ENCODE data around the gene ACBD6. TPM values are rescaled to one million over a fixed set of nuclear protein-coding genes. Genes with fewer than 3 reads are reported as not detected.

ACBD6 gene
- total RNA-seq, 2 donors from 2014 or later, result 43.2 to 54.5 TPM

DNA sequence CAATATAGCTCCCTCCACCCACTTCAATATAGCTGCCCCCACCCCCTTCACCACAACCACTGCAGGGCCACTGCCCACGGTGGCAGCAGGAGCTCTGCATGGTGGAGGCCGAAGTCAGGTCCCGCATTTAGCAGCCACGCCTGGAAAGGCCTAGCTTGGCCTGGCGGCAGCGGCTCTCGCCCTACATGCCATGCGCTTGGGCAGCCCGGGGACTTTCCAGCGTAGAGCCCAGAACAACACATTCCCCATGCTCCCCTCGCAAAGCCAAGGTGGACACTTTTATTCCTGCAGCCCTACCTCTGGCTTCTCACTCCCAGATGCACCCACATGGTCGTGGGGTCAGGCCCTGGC, 235.2 kb downstream of the ACBD6 start:
- TF ChIP-seq, protein P1, sequence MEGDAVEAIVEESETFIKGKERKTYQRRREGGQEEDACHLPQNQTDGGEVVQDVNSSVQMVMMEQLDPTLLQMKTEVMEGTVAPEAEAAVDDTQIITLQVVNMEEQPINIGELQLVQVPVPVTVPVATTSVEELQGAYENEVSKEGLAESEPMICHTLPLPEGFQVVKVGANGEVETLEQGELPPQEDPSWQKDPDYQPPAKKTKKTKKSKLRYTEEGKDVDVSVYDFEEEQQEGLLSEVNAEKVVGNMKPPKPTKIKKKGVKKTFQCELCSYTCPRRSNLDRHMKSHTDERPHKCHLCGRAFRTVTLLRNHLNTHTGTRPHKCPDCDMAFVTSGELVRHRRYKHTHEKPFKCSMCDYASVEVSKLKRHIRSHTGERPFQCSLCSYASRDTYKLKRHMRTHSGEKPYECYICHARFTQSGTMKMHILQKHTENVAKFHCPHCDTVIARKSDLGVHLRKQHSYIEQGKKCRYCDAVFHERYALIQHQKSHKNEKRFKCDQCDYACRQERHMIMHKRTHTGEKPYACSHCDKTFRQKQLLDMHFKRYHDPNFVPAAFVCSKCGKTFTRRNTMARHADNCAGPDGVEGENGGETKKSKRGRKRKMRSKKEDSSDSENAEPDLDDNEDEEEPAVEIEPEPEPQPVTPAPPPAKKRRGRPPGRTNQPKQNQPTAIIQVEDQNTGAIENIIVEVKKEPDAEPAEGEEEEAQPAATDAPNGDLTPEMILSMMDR (conservative IDR thresholded peaks at IDR 0.05), result no peak
- Histone ChIP-seq H3K4me1 (ENCODE audit: control insufficient read depth, insufficient read depth, low read length) (no peaks in the 10 kb centered on the region), H3K27ac (ENCODE audit: low read depth, low read length) (no peak overlapping the region), H3K9ac (ENCODE audit: extremely low read depth, low read length, poor library complexity, severe bottlenecking) (no peak overlapping the region), H3K27me3 (ENCODE audit: control insufficient read depth, insufficient read depth, low read length, poor library complexity, severe bottlenecking) (peaks cover 1% of the 10 kb centered on the region), H3K4me3 (ENCODE audit: low read length) (no peak overlapping the region), H3K36me3 (ENCODE audit: control insufficient read depth, insufficient read depth, low read length) (no peaks in the 10 kb centered on the region), H3K9me3 (ENCODE audit: control insufficient read depth, low read length) (no peaks in the 10 kb centered on the region)
- Mint-ChIP-seq H3K36me3 (ENCODE audit: low read depth) (no peaks in the 10 kb centered on the region), H3K4me3 (no peak overlapping the region), H3K9me3 (no peaks in the 10 kb centered on the region), H3K27me3 (ENCODE audit: insufficient read depth) (peaks cover 17% of the 10 kb centered on the region), H3K27ac (no peak overlapping the region), H3K4me1 (peaks cover 20% of the 10 kb centered on the region)
- WGBS, 2 experiments (ENCODE audit: insufficient coverage in 1 of 2, insufficient read length in 1 of 2), result 94 to 97% methylated on average over 11 to 12 of the region's 12 CpGs
- peak; percentile 35 for DNase-seq

DNA sequence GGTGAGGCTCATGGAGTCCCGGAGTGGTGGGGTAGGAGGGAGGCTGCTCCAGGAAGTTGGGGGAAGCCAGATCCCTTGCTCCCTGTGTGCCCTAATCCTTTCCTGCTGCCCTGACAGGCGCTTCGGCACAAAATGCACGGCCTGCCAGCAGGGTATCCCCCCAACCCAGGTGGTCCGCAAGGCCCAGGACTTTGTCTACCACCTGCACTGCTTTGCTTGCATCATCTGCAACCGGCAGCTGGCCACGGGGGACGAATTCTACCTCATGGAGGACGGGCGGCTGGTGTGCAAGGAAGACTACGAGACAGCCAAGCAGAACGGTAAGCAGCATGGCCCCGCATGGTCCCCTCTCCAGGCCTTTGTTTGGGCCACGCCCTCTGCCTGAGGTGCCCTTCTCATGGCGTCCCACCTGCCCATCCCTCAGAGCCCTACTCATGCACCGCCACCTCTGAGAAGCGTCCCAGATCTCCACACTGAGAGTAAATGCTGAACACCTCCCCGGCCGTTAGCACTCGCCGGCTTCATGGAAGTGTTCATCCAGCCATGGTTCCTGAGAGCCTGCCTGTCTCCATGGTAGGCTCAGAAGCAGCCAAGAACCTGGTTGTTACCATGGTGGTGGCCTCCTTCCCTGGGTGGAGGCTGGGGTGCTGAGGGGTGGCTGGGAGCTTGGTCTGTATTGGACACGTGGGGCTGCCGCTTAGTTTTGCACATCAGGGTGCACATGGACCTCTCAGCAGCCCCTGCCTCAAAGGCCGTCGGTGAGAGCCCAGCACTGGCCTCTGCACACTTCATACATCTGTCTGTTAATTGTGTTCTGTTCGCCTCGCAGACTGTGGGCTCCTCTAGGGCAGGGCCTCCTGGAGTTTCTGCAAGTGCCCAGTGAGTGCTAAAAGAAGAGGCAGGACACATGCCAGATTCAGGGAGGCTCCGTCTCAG, 235.8 kb downstream of the ACBD6 start:
- 85 to 89% methylated on average over 20 to 28 of the region's 28 CpGs for WGBS, 2 experiments (ENCODE audit: insufficient coverage in 1 of 2, insufficient read length in 1 of 2)
- peaks cover 20% of the 10 kb centered on the region for H3K4me1 Mint-ChIP-seq
- H3K27ac Mint-ChIP-seq, result no peak overlapping the region
- peak; percentile 48 for DNase-seq
- no peak overlapping the region for H3K4me3 ChIP-seq (ENCODE audit: low read length)
- no peaks in the 10 kb centered on the region for H3K9me3 ChIP-seq (ENCODE audit: control insufficient read depth, low read length)
- H3K9ac ChIP-seq (ENCODE audit: extremely low read depth, low read length, poor library complexity, severe bottlenecking), result no peak overlapping the region
- no peaks in the 10 kb centered on the region for H3K36me3 Mint-ChIP-seq (ENCODE audit: low read depth)
- peaks cover 5% of the 10 kb centered on the region for H3K27me3 ChIP-seq (ENCODE audit: control insufficient read depth, insufficient read depth, low read length, poor library complexity, severe bottlenecking)
- no peaks in the 10 kb centered on the region for H3K4me1 ChIP-seq (ENCODE audit: control insufficient read depth, insufficient read depth, low read length)
- H3K9me3 Mint-ChIP-seq, result no peaks in the 10 kb centered on the region
- no peak overlapping the region for H3K4me3 Mint-ChIP-seq
- peaks cover 22% of the 10 kb centered on the region for H3K27me3 Mint-ChIP-seq (ENCODE audit: insufficient read depth)
- TF ChIP-seq, protein P1 (conservative IDR thresholded peaks at IDR 0.05), result no peak
- H3K27ac ChIP-seq (ENCODE audit: low read depth, low read length), result no peak overlapping the region
- H3K36me3 ChIP-seq (ENCODE audit: control insufficient read depth, insufficient read depth, low read length), result no peaks in the 10 kb centered on the region

DNA sequence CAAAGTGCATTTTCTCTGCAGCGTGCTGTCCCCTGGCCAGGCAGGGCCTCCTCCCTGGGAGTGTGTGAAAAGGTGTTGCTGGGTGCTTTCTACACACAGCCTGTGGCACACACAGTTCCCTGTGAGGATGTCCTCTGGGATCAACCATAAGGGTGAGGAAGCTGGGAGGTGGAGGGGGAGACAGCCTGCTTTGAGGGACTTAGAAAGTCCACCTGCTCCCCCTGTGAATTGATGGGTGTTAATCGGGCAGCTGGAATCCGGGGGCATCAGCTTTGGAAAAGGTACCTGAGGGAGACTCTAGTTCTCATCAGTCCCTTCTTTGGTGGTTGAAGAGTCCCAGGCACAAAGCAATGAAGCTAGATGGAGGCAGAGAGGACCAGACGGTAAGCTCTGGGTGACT, 236.5 kb downstream of the ACBD6 start:
- peaks cover 27% of the 10 kb centered on the region for H3K27me3 Mint-ChIP-seq (ENCODE audit: insufficient read depth)
- H3K9ac ChIP-seq (ENCODE audit: extremely low read depth, low read length, poor library complexity, severe bottlenecking), result no peak overlapping the region
- TF ChIP-seq, protein P1 (conservative IDR thresholded peaks at IDR 0.05), result no peak
- DNase-seq, result peak; percentile 50
- H3K27ac ChIP-seq (ENCODE audit: low read depth, low read length), result no peak overlapping the region
- H3K36me3 ChIP-seq (ENCODE audit: control insufficient read depth, insufficient read depth, low read length), result no peaks in the 10 kb centered on the region
- H3K36me3 Mint-ChIP-seq (ENCODE audit: low read depth), result no peaks in the 10 kb centered on the region
- H3K4me3 ChIP-seq (ENCODE audit: low read length), result no peak overlapping the region
- 91 to 100% methylated on average over 1 to 4 of the region's 4 CpGs for WGBS, 2 experiments (ENCODE audit: insufficient coverage in 1 of 2, insufficient read length in 1 of 2)
- H3K4me1 Mint-ChIP-seq, result peaks cover 18% of the 10 kb centered on the region
- no peak overlapping the region for H3K4me3 Mint-ChIP-seq
- no peaks in the 10 kb centered on the region for H3K4me1 ChIP-seq (ENCODE audit: control insufficient read depth, insufficient read depth, low read length)
- peaks cover 5% of the 10 kb centered on the region for H3K27me3 ChIP-seq (ENCODE audit: control insufficient read depth, insufficient read depth, low read length, poor library complexity, severe bottlenecking)
- H3K9me3 ChIP-seq (ENCODE audit: control insufficient read depth, low read length), result no peaks in the 10 kb centered on the region
- no peaks in the 10 kb centered on the region for H3K9me3 Mint-ChIP-seq
- no peak overlapping the region for H3K27ac Mint-ChIP-seq

All from endodermal cell (in vitro differentiated cells).